HFF-Myc (cell line): ENCODE measurements around the gene TAL1.

Experiments
- DNase-seq: peaks from one replicate; pipeline ENCODE4 v3.0.0-alpha.2; 2011; ENCODE audit warnings: low read depth; ENCODE audit errors: extremely low read depth
- H3K4me3 ChIP-seq: replicated peaks from 2 replicates; pipeline ENCODE4 v1.5.1; 2011; ENCODE audit warnings: low read depth, mild to moderate bottlenecking, control low read depth, low read length
- TF ChIP-seq, protein P1 (sequence below): IDR thresholded peaks from 2 replicates; pipeline ENCODE4 v1.5.1; 2012; ENCODE audit warnings: mild to moderate bottlenecking, low read depth, low read length, control low read depth; ENCODE audit errors: missing control alignments

Gene TAL1

DNA sequence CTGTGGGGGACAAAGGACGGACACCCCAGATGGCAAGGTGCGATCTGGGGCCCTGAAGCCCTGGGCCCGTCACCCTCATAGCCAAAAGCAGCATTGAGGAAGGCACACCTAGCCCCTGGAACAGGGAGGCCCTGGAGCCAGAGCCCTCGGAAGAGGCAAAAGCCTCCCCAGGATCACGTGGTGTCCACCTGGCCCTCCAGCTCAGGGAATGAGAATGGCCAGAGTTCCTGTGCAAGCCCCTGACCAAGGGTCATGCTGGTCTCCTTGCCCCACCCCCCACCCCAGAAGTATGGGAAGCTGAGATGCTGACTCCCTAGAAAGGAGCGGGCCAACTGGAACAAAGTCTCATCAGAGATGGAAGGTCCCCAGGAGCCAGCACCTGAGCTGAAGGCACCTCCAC, 41.2 kb downstream of the TAL1 start:
- no peak for DNase-seq
- TF ChIP-seq, protein P1, sequence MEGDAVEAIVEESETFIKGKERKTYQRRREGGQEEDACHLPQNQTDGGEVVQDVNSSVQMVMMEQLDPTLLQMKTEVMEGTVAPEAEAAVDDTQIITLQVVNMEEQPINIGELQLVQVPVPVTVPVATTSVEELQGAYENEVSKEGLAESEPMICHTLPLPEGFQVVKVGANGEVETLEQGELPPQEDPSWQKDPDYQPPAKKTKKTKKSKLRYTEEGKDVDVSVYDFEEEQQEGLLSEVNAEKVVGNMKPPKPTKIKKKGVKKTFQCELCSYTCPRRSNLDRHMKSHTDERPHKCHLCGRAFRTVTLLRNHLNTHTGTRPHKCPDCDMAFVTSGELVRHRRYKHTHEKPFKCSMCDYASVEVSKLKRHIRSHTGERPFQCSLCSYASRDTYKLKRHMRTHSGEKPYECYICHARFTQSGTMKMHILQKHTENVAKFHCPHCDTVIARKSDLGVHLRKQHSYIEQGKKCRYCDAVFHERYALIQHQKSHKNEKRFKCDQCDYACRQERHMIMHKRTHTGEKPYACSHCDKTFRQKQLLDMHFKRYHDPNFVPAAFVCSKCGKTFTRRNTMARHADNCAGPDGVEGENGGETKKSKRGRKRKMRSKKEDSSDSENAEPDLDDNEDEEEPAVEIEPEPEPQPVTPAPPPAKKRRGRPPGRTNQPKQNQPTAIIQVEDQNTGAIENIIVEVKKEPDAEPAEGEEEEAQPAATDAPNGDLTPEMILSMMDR, result no peak
- no peak overlapping the region for H3K4me3 ChIP-seq

DNA sequence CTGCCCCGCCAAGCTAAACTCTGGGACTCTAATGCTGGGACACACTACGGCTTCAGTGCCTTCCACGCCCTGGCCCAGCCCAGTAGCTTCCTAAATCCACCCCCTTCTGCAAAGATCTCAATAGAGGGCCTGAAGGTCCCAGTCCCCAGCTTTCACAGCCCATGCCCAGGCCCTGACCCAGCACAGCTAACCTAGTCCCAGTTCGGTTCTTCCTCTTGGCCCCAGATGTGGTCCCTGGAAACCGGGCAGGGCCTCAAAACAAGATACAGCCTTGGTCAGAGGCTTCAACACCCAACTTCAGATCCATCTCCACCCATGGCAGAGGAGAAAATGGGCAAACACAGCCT, 41.5 kb downstream of the TAL1 start:
- no peak for DNase-seq
- no peak overlapping the region for H3K4me3 ChIP-seq
- TF ChIP-seq, protein P1, result no peak

DNA sequence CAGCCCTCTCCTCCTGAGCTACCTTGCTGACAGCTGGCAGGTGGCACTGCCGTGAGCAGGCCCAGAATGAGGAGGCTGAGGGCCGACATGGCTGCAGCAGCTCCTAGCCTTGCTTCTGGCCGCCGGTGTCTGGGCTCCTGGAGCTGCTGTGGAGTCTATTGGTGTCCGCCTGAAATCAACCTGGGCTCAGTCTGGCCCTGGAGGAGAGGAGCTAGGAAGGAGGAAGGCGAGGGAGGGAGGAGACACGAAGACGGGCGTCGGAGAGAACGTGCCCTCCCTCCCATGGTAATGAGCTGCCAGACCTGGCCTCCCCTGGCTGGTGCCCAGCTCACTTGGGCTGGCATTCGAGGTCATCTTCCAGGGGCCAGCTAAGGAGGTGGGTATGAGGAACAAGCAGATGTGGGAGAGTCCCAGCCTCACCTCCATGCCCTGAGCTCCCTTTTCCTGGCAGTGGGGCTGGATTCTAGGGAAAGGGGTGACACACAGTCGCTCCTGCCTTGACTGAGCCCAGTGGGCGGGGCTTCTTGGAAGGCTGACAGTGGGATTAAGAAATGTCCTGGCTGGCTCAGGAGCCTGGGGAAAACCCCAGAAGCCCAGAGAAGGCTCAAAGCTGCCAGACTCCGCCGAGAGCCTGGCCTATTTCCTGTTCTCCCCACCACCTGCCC, 42.0 kb downstream of the TAL1 start, which contains the start of gene PDZK1IP1:
Gene PDZK1IP1 (minus strand): TSS at position 193 of the 665 bp plus-strand sequence. CDS start 104 bp downstream, at position 89.
- no peak within 1 kb of the TSS for H3K4me3 ChIP-seq
- TF ChIP-seq, protein P1, result no peak
- DNase-seq, result no peak

DNA sequence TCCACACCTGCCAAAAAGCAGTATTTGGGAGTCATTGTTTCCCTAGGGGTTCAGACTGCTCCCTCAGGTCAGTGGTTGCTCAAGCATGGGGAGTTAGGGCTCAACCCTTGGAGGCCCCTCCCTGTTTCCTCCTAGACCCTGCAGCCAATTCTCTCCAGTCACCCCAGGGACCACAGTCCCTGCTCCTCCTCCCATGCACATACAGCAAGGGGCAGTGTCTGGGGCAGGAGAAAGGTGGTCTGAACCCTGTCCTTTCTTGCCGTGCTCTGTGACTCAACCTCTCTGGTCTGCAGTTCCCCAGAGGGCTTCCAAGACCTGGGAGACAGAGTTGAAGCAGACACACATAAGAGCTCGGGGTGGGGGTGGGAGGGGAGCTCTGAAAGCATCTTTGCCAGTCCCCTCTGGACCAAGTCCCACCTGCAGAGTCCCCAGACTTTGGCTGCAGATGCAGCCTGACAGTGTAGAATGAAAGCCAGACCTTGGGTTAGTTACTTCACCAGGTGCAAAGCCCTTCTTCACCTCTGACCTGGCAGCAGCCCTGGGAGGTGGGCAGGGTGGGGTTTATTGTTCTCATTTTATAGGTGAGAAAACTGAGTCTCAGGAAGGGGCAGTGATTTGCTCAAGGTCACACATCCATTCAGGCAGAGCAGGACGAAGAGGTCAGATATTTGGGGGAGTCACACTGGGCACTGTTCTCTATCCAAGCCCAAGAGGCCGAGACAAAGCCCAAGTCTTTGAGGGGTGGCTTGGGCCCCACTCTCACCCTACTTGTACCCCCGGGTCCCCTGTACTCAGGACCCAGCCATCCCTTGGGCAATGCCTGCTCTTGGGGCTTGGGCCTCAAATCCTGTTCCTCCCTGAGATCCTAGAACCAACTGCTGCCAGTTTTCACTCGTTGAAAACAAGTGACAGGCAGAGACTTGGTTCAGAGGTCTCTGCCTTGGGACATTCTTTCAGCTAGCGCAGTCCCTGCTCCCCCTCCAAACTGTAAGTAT, 42.9 kb downstream of the TAL1 start:
- no peak overlapping the region for H3K4me3 ChIP-seq
- no peak for DNase-seq
- TF ChIP-seq, protein P1, result no peak

DNA sequence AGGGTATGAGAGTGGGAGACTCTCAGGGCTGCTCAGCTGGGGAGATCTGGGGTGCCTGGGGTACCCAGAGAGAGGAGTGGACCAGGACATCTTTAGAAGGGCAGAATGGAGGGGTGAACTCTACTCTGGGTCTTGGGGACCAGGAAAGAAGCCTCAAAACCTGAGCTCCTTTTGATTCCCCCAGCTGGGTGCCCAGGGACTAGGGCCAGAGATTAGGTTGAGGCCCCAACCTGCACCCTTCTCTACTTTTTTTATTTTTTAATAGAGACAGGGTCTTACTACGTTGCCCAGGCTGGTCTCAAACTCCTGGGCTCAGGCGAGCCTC, 44.1 kb downstream of the TAL1 start:
- TF ChIP-seq, protein P1, result no peak
- DNase-seq, result no peak
- no peak overlapping the region for H3K4me3 ChIP-seq

DNA sequence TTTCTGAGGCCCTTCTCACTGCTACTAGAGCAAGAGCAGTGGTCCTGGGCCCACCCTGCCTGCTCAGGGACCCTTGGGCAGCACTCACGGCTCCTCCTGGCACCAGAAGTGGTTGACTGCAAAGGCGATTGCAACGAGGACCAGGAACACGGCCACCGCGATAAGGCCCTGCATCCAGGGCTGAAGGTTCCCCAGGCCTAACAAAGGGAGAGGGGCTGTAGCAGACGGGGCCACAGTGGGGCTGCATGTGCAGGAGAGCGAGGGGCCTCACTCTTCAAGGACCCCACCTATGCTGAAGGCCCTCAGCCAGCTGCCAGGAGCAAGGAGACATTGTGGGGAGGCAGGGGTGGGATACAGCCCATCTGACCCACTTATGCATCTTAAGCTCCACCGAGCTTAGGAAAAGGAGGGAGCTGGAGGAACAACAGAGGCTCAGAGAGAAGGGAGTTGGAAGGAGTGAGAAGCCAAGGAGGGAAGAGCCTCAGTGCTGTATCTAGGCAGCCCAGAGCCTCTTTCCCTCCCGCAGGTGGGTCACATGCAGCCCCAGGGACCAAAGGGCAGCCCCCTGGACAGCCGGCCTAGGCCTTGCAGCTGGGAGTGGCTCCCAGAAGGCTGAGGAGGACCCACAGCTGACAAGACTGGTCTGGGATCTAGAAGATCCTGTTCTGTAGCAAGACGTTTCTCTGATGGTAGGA, 44.6 kb downstream of the TAL1 start:
- DNase-seq, result no peak
- TF ChIP-seq, protein P1, result no peak
- H3K4me3 ChIP-seq, result no peak overlapping the region
